AG09319 (cell line): ENCODE results near the gene QTRT2.

ENCODE experiments used
- DNase-seq: peaks from one replicate; pipeline ENCODE4 v3.0.0-alpha.2; 2010; ENCODE audit warnings: low read depth; ENCODE audit errors: extremely low read depth
- CTCF ChIP-seq: IDR thresholded peaks from 2 replicates; pipeline ENCODE4 v1.5.1; 2011; ENCODE audit warnings: low read depth, mild to moderate bottlenecking, inconsistent platforms, low read length, moderate library complexity

The QTRT2 gene

GRCh38 chr3:114025451-114025850, 31.1 kb upstream of the QTRT2 start:
- TF ChIP-seq CTCF = no peak

GRCh38 chr3:114026331-114026730, 30.2 kb upstream of the QTRT2 start:
- no peak for TF ChIP-seq CTCF
- DNase-seq = no peak

More at GRCh38 chr3:114025451-114025850, 31.1 kb upstream of the QTRT2 start:
- DNase-seq = no peak

- no peak for TF ChIP-seq CTCF
These were observed 22.8 kb upstream of the QTRT2 start for GRCh38 chr3:114033721-114034120.

GRCh38 chr3:114034211-114034610, 22.3 kb upstream of the QTRT2 start:
- TF ChIP-seq CTCF = no peak
- no peak for DNase-seq

More at GRCh38 chr3:114033721-114034120, 22.8 kb upstream of the QTRT2 start:
- DNase-seq = no peak

GRCh38 chr3:114034787-114035545, 21.6 kb upstream of the QTRT2 start:
- no peak for DNase-seq
- no peak for TF ChIP-seq CTCF

- no peak for TF ChIP-seq CTCF
- DNase-seq = no peak
These were observed 20.6 kb upstream of the QTRT2 start for GRCh38 chr3:114035896-114036295.

GRCh38 chr3:114043205-114043604, 13.3 kb upstream of the QTRT2 start:
- TF ChIP-seq CTCF = no peak
- DNase-seq = no peak
